ENCODE results near the gene TBC1D5. TPM values are rescaled to one million over a fixed set of nuclear protein-coding genes. Genes with fewer than 3 reads are reported as not detected.

TBC1D5 gene
- total RNA-seq, 1 donor from 2014 or later: 108 TPM

DNA sequence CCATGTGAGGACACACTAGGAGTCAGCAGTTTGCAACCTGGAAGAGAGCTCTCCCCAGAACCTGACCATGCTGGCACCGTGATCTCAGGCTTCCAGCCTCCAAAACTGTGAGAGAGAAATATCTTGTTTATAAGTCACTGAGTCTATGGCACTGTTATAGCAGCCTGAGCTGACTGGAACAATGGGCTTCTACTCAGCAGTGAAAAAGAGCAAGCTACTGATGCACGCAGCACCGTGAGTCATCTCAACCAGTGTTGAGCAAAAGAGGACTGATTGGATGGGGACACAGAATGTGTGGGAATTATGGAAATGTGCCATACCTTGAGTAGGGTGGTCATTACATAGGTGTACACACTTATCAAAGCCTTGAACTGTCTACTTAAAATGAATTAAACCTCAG lies 627.2 kb downstream of the TBC1D5 start:
- no peaks in the 10 kb centered on the region for H3K27me3 ChIP-seq
- no peak overlapping the region for H3K4me2 ChIP-seq
- H2AFZ ChIP-seq (replicated peaks): no peak overlapping the region
- Mint-ChIP-seq H3K4me1 (no peaks in the 10 kb centered on the region), H3K9me3 (peaks cover 5% of the 10 kb centered on the region), H3K27ac (peak overlapping the region; percentile 33), H3K4me3 (no peak overlapping the region), H3K36me3 (no peaks in the 10 kb centered on the region), H3K27me3 (ENCODE audit: insufficient read depth, low read depth) (peaks cover 3% of the 10 kb centered on the region)
- DNase-seq (ENCODE audit: low spot score): no peak
- H3K79me2 ChIP-seq (ENCODE audit: low read depth): no peaks in the 10 kb centered on the region
- no peaks in the 10 kb centered on the region for H3K36me3 ChIP-seq
- H4K20me1 ChIP-seq (ENCODE audit: low read depth): no peaks in the 10 kb centered on the region
- H3K9ac ChIP-seq: no peak overlapping the region
- no peaks in the 10 kb centered on the region for H3F3A ChIP-seq (ENCODE audit: low read depth)
- no peak overlapping the region for H3K4me3 ChIP-seq
- no peaks in the 10 kb centered on the region for H3K9me3 ChIP-seq (ENCODE audit: low read depth)
- H3K27ac ChIP-seq: no peak overlapping the region
- TF ChIP-seq EZH2phosphoT487 (IDR thresholded peaks at IDR 0.05) (no peak), EZH2 (IDR thresholded peaks at IDR 0.05) (no peak)
- TF ChIP-seq, protein P1, sequence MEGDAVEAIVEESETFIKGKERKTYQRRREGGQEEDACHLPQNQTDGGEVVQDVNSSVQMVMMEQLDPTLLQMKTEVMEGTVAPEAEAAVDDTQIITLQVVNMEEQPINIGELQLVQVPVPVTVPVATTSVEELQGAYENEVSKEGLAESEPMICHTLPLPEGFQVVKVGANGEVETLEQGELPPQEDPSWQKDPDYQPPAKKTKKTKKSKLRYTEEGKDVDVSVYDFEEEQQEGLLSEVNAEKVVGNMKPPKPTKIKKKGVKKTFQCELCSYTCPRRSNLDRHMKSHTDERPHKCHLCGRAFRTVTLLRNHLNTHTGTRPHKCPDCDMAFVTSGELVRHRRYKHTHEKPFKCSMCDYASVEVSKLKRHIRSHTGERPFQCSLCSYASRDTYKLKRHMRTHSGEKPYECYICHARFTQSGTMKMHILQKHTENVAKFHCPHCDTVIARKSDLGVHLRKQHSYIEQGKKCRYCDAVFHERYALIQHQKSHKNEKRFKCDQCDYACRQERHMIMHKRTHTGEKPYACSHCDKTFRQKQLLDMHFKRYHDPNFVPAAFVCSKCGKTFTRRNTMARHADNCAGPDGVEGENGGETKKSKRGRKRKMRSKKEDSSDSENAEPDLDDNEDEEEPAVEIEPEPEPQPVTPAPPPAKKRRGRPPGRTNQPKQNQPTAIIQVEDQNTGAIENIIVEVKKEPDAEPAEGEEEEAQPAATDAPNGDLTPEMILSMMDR (IDR thresholded peaks at IDR 0.05): no peak
- H3K4me1 ChIP-seq: peaks cover 5% of the 10 kb centered on the region

DNA sequence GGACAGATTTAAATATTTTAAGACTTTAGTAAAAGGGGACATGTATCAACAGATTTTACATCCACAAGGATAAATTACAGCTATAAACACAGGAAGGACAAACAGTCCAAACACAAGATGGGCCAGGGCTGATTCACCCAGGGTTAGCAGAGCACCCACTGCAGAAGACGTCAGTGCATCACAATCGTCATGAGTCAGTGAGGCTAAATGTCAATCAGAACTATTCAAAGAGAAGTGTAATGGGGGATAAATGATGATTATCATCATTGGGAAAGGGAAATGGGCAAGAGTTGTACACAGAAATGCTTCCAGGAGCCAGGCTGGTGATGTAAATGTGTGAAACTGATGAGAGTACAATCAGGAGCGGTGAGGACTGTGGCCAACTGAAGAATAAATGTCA lies 630.8 kb downstream of the TBC1D5 start:
- Mint-ChIP-seq H3K4me3 (no peak overlapping the region), H3K9me3 (no peaks in the 10 kb centered on the region), H3K4me1 (no peaks in the 10 kb centered on the region), H3K27me3 (ENCODE audit: insufficient read depth, low read depth) (no peaks in the 10 kb centered on the region), H3K27ac (no peak overlapping the region), H3K36me3 (no peaks in the 10 kb centered on the region)
- Histone ChIP-seq H3K36me3 (no peaks in the 10 kb centered on the region), H2AFZ (replicated peaks) (no peak overlapping the region), H3K79me2 (ENCODE audit: low read depth) (no peaks in the 10 kb centered on the region), H3F3A (ENCODE audit: low read depth) (no peaks in the 10 kb centered on the region), H3K27ac (no peak overlapping the region), H3K9ac (no peak overlapping the region), H3K4me3 (no peak overlapping the region), H3K4me1 (peaks cover 5% of the 10 kb centered on the region), H4K20me1 (ENCODE audit: low read depth) (no peaks in the 10 kb centered on the region), H3K9me3 (ENCODE audit: low read depth) (no peaks in the 10 kb centered on the region), H3K4me2 (no peak overlapping the region), H3K27me3 (no peaks in the 10 kb centered on the region)
- DNase-seq (ENCODE audit: low spot score): no peak
- TF ChIP-seq EZH2phosphoT487 (IDR thresholded peaks at IDR 0.05): no peak
- TF ChIP-seq, protein P1 (IDR thresholded peaks at IDR 0.05): no peak
- TF ChIP-seq EZH2 (IDR thresholded peaks at IDR 0.05): no peak

DNA sequence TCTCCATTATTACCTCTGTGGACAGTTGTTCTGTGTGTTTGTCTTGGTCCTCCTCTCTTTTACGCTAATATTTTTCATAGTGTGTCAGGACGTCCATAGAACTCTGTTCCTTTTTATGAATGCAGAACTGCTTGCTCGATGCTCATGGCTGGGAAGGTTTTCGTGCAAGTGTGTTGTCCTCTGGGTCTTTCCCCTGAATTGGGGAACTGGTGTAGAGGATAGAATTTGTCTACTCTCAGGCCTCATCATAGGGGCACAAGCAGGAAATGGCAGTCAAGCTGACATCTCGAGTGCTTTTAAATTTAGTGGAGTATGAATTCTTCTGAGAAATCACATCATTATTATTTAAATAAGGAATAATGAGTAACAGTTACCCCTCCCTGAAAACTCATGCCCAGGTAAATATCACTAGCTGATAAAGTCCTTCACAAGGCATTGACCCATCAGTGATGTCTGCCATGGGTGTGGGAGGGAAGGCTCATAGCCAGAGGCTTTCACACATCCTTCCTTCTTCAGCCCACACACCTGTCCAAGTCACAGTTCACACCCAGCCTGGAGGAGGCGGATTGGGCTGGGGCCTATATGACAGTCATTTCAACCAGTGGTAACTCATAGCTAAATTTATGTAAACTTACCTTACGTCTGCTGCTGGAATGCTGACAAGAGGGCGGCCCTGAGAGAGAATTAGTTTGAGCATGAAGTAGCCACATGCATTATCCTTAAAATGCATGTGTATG lies 631.6 kb downstream of the TBC1D5 start:
- Histone ChIP-seq H3K4me1 (no peaks in the 10 kb centered on the region), H3K27me3 (no peaks in the 10 kb centered on the region), H4K20me1 (ENCODE audit: low read depth) (no peaks in the 10 kb centered on the region), H3F3A (ENCODE audit: low read depth) (no peaks in the 10 kb centered on the region), H3K36me3 (no peaks in the 10 kb centered on the region), H3K4me3 (no peak overlapping the region), H3K9ac (no peak overlapping the region), H3K27ac (no peak overlapping the region), H3K79me2 (ENCODE audit: low read depth) (no peaks in the 10 kb centered on the region), H3K4me2 (no peak overlapping the region), H2AFZ (replicated peaks) (no peak overlapping the region), H3K9me3 (ENCODE audit: low read depth) (no peaks in the 10 kb centered on the region)
- Mint-ChIP-seq H3K9me3 (no peaks in the 10 kb centered on the region), H3K36me3 (no peaks in the 10 kb centered on the region), H3K4me3 (no peak overlapping the region), H3K27ac (no peak overlapping the region), H3K27me3 (ENCODE audit: insufficient read depth, low read depth) (no peaks in the 10 kb centered on the region), H3K4me1 (no peaks in the 10 kb centered on the region)
- no peak for DNase-seq (ENCODE audit: low spot score)
- TF ChIP-seq, protein P1 (IDR thresholded peaks at IDR 0.05): no peak
- no peak for TF ChIP-seq EZH2phosphoT487 (IDR thresholded peaks at IDR 0.05)
- TF ChIP-seq EZH2 (IDR thresholded peaks at IDR 0.05): no peak

Small RNA genes lying within 50 kb of the gene (small RNA-seq; reads per million reads assigned to genes)
- gene AC104451.1: not detected
- not detected for gene RNU7-10P

All from neural progenitor cell (in vitro differentiated cells).